Measurements from ENCODE around the gene CLCN2.

GRCh38 chr3:184346480-184347190, 14.8 kb downstream of the CLCN2 start:
- TF ChIP-seq CTCF (conservative IDR thresholded peaks at IDR 0.05 in 1 of 2, IDR thresholded peaks at IDR 0.05 in 1 of 2; ENCODE audit: low read depth in 1 of 2, low read length in 2 of 2) (no peak), EZH2 (IDR thresholded peaks at IDR 0.05; ENCODE audit: low read length, missing control alignments) (no peak)

Data from fibroblast of lung (primary cell).